Left hindlimb (tissue), 1 donor: ENCODE measurements around the gene ISYNA1.

Experiments
- DNase-seq: peaks from one replicate; pipeline ENCODE4 v3.0.0-alpha.2; 2018

ISYNA1 gene

DNA sequence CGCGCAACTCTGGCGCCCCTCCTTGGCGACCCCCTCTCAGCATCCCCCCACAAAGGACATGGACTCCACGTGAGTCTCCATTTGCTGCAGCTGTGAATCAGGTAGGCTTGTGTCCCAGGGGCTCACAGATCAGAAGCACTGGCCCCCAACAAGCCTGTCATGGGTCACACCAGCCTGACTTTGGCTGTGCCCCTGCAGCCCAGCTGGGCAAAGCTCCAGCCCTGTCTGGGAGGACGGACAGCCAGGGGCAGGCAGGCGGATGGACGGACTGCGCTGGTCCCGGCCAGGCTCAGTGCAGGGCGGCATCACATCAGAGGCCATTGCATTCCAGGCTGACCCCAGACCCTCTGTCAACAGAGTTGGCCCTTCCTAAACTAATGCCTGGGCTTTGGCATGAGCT lies 28.4 kb upstream of the ISYNA1 start:
- DNase-seq: no peak

DNA sequence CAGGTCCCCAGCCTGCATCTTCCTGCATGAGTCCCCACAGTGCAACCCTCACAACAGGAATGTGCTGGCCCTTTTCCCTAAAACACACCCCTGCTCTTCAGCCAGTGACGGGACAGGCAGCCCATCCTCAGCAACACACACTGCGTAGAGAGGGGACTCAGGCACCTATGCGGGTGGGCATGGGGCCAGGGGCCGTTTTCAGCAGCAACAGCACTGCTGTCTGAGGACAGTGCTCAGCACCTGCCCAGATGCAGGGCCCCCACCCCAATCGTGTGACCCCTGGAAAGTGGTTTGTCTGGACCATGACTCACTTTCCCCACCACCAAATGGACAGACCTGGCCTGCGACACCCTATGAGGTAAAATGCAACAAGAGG lies 28.0 kb upstream of the ISYNA1 start:
- DNase-seq: no peak

DNA sequence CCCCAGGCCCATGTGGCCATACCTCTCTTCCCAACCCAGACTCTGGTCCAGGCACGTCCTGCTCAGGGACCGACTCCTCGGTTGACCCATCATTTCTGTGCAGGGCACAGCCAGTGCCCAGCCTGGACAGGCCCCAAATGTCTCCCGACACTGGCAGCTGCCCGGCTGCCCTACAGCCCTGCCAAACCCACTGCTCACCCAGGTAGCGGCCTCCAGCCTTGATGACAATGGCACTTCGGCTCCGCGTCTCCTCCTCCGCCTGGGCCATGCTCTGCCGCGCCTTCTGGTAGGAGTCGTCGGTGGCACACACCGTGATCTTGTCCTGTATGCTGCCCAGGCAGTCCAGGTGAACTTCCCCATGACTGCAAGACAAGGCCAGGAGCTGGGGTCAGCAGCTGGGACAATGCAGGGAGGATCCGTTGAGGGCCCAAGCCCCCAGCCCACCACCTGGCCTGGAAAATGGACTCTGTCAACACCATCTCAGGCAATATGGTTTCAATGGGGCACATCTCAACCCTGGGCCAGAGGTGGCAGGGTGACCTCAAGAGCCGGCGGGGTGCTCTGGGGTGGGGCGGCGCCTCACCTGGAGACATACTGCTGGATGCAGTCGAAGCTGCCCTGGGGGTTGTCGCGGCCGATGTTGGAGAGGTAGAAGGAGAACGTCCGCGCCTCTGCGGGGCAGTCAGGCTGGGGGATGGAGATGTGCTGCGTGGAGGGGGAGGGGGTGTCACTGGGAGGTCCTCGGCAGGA lies 27.5 kb upstream of the ISYNA1 start:
- no peak for DNase-seq

DNA sequence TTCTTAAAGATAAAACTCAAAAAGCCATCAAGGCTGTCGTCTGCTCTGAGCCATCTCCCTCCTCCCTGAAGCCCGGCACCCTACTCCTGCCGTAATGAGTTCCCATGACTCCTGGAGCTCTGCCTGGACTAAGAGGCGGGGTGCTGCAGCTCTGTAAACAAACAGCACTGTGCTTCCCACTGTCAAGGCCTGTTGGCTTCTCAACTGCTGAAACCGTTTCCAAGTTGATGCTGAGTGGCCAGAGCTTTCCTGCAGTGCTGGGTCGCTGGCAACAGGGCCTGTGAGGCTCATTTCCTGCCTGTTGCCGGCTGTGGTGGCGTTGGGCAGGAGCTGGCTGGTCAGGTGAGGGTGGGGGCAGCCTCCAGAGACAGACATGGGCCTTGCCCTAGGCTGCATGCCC lies 26.7 kb upstream of the ISYNA1 start:
- DNase-seq: no peak

DNA sequence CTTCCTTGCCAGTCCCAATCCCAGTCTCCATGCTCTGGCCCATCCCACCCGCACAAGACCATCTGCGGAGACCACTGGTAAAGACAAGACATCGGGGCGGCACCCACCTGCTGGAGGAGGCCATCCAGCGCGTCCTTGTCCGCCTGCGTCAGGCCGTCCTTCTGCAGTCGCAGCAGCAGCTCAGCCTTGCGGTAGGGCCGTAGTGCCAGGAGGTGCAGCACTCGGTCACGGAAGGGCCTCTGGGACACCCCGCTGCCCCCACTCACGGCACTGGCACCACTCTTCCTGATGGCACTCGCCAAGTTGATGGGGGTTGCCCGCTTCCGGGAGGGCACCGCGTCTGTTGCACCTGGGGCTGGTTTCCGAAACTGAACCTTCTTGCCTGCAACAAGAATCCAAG lies 23.5 kb upstream of the ISYNA1 start:
- DNase-seq: no peak

DNA sequence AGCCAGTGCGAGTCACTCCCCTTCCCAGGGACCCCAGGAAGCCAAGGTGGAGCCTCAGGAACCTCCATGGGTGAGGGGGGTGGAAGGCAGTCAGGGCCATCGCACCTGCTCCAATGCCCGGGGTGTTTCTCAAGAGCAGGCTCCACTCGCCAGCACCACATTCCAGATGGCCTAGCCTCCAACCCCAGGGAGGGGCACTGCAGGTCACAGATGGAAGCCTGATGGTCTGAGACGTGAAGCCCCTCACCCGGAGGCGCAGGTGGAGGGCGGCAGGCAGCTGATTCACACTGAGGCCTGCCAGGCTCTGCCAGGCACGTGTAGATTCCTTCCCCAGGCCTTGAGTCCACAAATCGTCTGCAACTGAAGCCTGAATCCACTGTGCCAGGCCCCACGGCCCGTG lies 23.0 kb upstream of the ISYNA1 start:
- no peak for DNase-seq

DNA sequence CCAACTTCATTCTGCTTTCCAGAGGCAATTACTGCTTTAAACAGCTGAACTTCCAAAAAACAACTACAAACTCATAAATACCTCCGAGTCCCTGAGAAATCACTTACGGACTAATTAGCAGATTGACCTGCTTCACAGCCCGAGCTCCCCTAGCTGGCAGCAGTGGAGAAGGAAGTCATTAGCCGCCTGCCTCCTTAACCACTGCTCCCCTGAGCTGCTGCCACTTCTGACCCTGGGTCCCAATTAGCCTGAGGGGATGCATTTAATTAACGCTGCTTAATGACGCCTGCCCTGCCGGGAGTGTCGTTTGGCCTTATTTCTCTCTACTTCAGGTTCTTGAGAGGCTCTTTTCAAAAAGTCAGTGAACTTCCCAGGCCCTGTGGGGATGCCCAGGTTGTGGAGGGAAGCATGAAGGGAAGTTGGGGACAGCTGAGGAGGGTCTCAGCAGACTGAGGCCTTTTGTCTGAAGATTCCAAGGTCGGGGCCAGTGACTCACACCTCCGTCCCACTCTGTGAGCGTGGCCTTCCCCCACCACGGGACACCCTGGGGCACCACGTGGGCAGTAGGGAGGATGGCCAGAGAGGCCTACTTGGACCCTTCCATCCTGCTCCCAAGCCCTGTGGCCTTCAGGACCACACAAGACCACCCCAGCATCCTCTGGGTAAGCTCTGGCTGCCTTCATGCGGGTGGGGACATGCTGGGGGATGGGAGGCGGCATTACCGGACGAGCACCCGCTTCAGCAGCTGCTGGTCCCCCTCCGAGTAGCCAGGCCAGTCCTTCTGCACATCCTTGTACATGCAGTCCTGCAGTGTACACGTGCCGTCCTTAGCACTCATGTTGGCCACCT lies 19.8 kb upstream of the ISYNA1 start:
- DNase-seq: no peak

DNA sequence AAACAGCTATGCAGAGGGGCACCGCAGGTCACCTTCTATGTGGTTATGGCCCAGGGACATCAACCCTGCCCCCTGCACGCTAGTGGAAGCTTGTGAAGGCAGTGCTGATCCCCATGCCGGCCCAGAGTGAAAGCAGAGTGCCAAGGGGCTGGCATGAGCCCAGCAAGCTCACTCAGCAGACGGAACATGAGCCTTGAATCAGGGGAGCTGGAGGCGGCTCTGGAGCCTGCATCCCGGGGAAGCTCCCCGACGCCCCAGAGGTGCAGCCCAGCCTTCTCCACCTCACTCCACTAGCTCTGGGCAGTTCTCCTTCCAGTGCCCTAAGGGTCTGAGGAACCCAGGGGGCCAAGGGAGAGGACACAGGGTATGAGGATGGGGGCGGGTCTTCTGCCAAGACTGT lies 19.0 kb upstream of the ISYNA1 start:
- no peak for DNase-seq

DNA sequence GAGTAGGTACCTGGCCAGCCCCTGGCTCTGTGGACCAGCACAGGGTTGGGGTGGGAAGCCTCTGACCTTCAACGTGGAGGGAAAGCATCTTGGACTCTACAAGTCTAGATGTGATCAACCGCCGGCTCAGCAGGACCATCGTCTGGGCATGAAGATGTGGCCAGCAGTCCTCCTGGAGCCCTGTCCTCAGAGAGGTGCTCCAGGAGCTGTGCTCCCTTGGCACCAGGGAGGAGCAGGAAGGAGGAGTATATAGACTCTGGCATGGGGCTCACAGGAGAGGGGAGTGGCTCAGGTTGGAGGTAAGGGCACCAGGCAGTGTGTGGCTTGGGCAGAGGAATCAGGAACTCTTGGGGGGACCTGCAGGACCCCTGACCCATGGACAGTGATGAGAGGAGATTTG lies 18.3 kb upstream of the ISYNA1 start:
- no peak for DNase-seq

DNA sequence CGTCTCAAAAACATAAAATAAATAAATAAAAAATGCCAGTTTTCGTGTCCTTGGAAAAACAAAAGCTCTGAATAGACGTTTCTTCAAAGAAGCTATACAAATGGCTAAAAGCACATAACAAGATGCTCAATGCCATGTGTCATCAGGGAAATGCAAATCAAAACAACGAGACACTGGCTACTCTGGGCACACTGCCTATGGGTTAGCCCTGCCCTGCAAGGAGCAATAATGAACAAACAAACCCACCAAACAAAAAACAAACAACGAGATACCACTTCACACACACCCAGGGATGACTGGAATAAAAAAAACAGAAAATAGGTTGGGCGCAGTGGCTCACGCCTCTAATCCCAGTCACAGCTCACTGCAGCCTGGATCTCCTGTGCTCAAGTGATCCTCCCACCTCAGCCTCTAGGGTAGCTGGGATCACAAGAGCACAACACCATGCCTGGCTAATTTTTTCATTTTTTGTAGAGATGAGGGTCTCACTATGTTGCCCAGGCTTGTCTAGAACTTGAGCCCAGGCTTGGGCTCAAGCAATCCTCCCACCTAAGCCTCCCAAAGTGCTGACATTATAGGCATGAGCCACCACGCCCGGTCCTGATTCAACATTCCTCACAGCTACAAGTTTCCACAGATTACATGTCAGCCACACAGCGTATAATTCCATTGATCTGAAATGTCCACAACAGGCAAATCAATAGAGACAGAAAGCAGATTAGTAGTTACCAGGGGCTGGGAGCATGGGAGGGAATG lies 15.5 kb upstream of the ISYNA1 start:
- DNase-seq: no peak

DNA sequence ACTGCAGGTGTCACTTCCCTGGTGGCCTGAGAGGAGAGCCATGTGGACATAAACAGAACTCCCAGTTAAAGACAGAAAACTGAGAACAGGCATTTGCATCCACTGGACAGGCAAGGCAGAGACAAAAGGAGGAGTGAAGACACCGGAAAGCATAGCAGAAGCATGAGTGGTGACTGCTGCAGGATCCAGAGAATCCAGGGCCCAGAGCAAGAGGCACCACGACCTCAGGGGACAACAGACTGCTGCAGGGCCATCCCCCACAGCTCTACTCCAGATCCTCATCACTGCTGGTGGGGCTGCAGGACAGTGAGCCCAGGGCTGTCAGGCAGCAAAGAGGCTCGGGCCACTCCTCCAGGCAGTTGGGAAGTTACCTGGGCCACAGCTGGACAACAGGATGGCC lies 14.5 kb upstream of the ISYNA1 start:
- no peak for DNase-seq

DNA sequence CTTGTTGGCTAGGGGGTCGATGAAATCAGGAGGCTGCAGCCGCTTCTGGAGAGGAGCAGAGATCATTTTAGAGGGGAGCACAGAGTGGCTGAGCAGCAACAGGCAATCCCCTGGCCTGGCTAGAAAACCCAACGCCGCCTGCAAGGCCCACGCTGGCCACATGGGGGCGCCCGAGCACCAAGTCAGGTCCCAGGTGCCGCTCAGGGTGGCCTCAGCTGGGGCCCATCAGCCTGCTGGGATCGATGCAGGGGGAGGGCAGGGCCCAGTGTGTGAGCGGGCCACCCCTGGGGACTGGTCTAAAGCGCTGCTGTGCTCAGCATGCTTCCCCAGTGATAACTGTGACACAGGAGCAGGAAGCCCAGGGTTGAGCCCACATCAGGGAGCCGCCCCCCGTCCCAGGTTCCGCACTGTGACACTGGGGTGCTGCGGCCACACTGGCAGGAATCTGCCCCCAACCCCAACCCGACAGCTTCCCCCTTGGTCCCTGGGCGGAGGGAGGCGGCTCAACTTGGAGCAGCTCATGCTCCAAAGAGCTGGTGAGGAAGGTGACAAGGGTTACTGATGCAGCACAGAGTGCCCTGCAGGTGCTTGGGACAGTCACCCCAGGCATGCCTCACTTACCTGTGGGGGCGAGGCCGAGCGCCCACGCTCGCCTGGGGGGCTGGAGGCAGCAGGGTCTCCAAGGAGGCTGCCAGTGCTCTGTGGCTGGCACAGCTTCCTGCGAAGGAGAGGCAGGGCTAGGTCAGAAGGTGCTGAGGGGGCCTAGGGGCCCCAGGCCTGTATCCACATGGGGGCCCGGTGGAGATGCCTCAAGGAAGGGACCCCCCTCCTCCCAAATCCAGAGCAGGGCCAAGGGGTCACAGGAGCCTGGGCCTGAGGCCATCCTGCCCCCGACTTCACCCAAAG lies 13.3 kb upstream of the ISYNA1 start:
- DNase-seq: peak; percentile 88

DNA sequence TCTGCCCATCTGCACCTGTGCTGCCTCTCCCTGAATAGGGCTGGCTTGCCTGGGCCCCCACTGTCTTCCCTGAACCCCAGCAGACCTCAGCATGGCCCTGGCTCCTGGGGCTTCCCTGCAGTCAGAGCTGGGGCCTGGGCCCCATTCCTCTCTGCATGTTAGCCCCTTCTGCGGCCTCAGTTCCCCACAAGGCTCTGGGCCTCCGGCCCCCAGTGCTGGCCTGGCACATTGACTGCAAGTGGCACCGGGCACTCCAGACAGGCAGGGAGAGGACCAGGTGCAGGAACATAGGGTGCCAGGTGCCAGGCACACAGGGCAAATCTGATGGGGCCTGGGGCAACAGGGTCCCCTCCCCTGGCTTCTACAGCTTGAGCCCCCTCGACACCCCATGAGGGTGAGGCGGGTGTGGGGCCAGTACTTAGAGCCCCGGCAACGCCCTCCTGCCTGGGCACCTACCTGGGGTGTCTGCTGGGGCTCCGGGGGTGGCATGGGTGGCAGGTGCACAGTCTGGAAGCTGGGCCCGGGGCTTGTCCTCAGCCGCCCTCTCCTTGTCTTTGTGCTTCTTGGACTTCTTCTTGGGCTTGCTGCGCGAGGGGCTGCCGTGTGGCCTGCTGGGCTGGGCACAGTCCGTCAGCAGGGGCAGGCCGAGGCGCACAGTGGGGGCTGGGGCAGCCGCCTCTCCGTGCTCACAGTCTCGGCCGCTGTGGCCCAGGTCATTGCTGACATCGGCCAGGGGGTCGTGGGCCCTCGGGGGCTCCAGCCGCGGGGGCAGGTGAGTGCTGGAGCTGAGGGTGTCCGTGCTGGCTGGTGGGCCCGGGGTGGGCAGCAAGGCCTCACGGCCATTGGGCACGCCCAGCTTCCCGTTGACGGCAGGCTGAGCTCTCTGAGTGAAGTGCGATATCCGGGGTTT lies 12.3 kb upstream of the ISYNA1 start:
- no peak for DNase-seq

DNA sequence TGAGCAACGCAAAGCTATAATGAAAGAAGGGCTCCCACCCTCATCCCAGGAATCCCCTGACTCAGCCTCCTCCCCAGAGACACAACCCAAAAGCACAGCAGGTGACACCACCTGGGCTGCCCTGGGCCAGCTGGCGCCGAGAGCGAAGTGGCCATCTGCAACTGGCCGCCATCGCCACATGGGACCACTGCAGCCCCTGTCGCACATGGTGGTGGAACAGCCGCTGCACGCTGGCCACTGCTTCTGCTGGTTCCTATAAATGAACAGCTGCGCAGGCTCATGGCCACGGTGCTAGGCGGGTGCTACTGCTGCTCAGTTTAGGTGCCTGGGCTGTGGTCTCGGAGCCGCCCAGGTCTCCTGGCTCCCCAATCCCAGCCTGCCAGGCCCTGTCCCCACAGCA lies 11.6 kb upstream of the ISYNA1 start:
- no peak for DNase-seq

DNA sequence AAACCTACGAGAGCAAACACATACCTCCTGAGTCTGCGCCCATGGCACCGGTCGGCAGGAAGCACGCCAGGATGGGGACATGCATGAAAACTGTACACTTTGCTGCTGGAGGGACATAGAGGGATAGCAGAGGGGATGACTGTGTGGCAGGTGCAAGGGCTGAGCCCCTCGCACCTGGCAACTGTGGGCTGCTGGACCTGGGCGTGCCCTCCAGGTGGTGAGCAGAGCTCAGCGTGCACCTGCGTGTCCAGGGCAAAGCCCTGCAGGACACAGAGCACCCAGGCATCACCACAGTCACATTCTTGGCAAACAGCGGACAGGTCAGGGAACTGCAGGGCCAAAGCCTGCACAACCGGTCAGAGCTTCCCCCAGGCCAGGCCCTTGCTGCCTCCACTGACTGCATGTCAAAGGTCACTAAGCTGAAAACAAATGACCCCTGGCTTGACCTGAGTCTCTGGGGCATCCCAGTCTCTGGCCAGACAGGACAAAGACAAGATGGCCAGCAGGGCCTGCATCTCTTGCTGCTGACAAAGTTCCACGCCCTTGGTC lies 9.0 kb upstream of the ISYNA1 start:
- DNase-seq: no peak

DNA sequence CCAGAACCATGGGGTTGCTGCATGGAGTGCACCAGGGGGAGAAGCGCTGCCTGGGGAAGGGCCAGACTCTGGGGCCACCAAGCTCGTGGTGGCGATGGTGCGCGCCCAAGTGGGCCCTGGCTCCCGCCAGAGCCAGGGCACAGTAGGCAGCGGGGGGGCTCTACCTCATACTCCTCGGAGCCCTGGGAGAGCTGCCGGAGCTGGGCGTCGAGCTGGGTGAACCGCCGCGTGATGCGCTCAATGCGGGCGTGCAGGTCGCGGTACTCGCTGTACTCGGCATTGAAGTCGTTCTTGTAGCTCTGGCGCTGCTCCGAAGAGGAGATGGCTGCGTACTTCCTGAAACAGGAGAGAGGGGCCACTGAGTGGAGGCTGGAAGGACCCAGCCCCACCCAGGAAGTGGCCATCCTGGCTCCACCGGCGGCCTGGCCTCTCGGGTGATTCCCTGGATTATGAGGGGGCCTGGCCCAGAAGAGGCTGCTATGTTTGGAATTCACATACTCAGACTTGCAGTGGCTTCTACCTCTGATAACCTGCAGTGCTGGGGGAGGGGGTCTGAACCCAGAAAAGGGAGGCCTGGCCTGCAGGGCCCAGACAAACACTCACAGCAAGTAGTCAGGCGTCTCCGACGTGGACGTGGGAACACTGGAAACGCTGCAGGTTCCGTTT lies 8.3 kb upstream of the ISYNA1 start:
- DNase-seq: no peak

DNA sequence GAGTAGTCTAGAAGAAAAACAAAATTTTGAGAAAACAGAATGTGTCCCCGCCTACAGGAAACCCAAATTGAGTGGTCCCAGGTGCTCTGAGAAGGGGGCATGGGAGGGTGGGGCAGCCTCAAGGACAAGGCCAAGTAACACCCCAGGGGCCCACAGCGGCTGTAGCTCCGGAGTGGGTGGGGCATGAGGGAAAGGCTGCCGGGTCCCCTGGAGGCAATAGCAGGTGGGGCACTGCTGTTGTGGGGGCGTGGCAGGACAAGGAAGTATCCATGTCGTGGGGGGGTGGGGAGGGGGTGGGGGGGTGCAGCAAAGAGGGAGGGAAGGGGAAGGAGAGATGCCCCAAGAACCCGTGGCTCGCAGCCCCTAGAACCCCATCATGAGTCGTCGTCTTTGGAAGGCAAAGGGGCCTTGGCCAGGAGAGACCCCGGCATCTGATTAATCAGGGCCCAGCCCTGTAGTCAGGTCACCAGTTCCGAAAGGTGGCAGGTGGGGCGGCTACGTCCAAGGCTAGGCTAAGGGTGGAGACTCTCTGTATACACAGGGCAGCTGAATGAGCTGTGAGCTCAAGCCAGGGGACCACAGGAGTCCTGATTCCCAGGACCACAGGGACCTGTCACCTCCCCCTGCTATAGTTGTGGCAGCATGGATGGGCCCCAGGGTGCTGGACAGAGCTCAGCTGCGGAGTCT lies 7.5 kb upstream of the ISYNA1 start:
- DNase-seq: no peak

DNA sequence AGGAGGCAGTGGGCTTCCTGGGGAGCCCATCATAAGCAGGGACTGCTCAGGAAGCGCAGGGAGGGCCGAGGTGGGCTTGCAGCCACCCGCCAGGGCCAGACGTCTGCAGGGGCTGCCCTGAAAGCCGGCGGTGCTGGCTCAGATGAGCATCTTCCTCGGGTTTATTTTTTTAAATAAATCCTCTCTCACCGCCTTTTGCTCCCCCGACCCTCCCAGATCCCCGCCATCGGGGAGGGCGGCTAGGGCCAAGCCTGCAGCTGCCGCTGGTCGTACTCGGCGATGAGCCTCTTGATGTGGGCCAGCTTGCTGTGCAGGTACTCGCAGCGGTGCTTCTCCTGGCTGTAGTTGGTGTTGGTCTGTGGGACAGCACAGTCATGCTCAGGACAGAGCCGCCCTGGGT lies 6.6 kb upstream of the ISYNA1 start:
- DNase-seq: no peak

DNA sequence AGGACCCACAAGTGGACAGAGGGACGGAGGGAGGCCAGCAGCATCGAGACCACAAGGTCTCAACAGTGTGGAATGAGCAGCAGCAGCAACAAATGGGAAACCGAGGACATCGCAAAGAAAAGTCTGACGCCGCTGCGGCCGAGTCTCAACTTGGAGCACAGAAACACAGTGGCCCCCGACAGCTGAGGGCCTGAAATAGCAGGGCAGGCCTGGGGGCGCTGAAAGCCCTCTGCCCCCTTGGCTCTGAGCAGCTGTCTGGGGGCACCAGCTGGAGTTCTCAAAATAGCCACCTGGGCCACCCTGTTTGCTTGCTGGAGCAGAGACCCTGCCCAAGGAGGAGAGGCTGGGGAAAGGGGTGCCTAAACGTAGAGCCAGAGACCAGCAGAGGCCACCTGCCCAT lies 5.9 kb upstream of the ISYNA1 start:
- DNase-seq: no peak

DNA sequence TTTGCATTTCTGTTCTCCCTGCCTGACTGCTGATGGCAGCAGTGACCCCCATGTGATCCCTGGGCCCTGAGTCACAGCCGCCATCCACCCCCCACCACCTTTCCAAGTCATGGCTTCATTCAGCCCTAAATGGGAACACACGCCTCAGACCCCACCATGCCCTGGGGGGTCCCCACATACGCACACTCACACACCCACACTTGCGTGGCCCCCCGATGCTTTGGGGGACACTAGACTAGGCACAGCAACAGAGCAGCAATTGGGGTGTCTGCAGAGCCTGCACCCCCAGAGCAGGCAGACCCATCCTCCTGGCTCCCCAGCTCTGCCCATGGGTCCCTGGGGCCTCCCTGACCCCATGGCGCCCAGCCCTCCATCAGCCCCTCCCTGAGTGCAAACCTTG lies 5.5 kb upstream of the ISYNA1 start:
- DNase-seq: no peak
